Ovary (tissue), 9 donors: Measurements from ENCODE around the gene MAN1C1. TPM values are rescaled to one million over a fixed set of nuclear protein-coding genes. Genes with fewer than 3 reads are reported as not detected.
A peak's percentile ranks its signal among the peaks of the same experiment; 100 is the strongest.
"Not testable (repeated sequence)": the region's sequence is repeated elsewhere in the genome, so short reads cannot be mapped to it uniquely, and the experiment has no call there.

Experiments used
- DNase-seq, 5 donors: peaks; one replicate each; pipeline ENCODE4 v3.0.0-alpha.2; 2019 to 2020
- H3K27ac ChIP-seq, 2 donors: fragments of 200-600 bp; one replicate each; pipeline versions ENCODE4 v1.5.1 to v1.8.0; 2019 to 2022
- H3K27me3 ChIP-seq: fragments of 200-600 bp; one replicate; pipeline ENCODE4 v1.8.0; 2022
- H3K36me3 ChIP-seq: fragments of 200-600 bp; sonication (generic); one replicate; pipeline ENCODE4 v1.5.1; 2019
- H3K4me1 ChIP-seq: one replicate; pipeline ENCODE4 v1.8.1; 2013; ENCODE audit warnings: mild to moderate bottlenecking, moderate library complexity; ENCODE audit not compliant: insufficient read depth
- H3K4me3 ChIP-seq: fragments of 200-600 bp; sonication (generic); one replicate; pipeline ENCODE4 v1.5.1; 2017
- H3K9me3 ChIP-seq, 2 donors: fragments of 200-600 bp in 1 of 2; sonication (generic) in 1 of 2; one replicate each; pipeline versions ENCODE4 v1.5.1 to v1.8.1; 2013 to 2019; ENCODE audit warnings: mild to moderate bottlenecking in 1 of 2, moderate library complexity in 1 of 2
- CTCF ChIP-seq, 3 donors: fragments of 450-650 bp in 2 of 3; fragments of 200-600 bp in 1 of 3; IDR thresholded peaks; one replicate each; pipeline versions ENCODE4 v1.5.1 to v1.8.0; 2016 to 2022; ENCODE audit warnings: antibody characterized with exemption in 3 of 3, mild to moderate bottlenecking in 1 of 3
- EP300 ChIP-seq: sonication (generic); formaldehyde crosslinking; IDR thresholded peaks from one replicate; pipeline ENCODE4 v1.6.1; 2017; ENCODE audit warnings: antibody characterized with exemption
- POLR2A ChIP-seq: fragments of 450-650 bp; IDR thresholded peaks from one replicate; pipeline ENCODE4 v1.6.1; 2017; ENCODE audit warnings: antibody characterized with exemption, mild to moderate bottlenecking, moderate library complexity
- WGBS, 3 donors: extraction: QIAGEN DNeasy Blood & Tissue Kit in 1 of 3; methylation state at CpG; one replicate each; pipeline versions ENCODE4 v1.1.5 to v1.1.7; 2013 to 2017; 5-methylcytosine and 5-hydroxymethylcytosine counted together
- intact Hi-C, 4 donors: fragments of 100-400 bp; cut with DNase I; formaldehyde crosslinking; loops; one replicate each; pipeline versions ENCODE4 v1.11.0 to v1.15.1; 2022 to 2023
- polyA plus RNA-seq, 2 donors: library from polyadenylated mRNA; stranded (reverse); fragments of 200-250 nt in 1 of 2; fragments of 350-450 nt in 1 of 2; fragmentation: Illumina TruSeq in 1 of 2; extraction: RNeasy Lipid Tissue Mini Kit (QIAGEN cat#74804) in 1 of 2; gene quantifications; one replicate each; pipeline ENCODE4 v1.2.3, GENCODE V29; 2013 to 2014
- total RNA-seq, 7 donors: library from RNA; depleted of rRNA in 2 of 7; stranded (reverse); fragments of >200 nt in 2 of 7; fragmentation: NEBNext Ultra II Directional in 3 of 7; extraction: Animal tissue kit (Norgen Biotek cat#: 25700) in 3 of 7; gene quantifications; one replicate each; pipeline versions ENCODE4 v1.1.0 to v1.2.4, GENCODE V29; 2016 to 2023
- donor health status: DM: no; HTN: no; CAD: no; lungs with moderate emphysema.
- donor health status: DM: no; HTN: no; CAD: no.
- donor health status: Bipolar disorder and iron deficiency.
- donor health status: DM: yes; HTN: yes; CAD: no.
- donor health status: DM: no; HTN: no; CAD: no.
- donor health status: DM: yes; HTN: yes; CAD: no.

The MAN1C1 gene
- total and polyA plus RNA-seq, 9 donors, result 18.0 to 59.2 (median 33.1) TPM

GRCh38 chr1:25732821-25733220 lies 116.2 kb downstream of the MAN1C1 start:
- 88 to 90% (median 88%) methylated on average over 4 of the region's 4 CpGs for WGBS, 3 donors
- DNase-seq, result peak in 1 of 5 donors; percentile 23
- Histone ChIP-seq H3K4me3 (no peak overlapping the region), H3K36me3 (no peaks in the 10 kb centered on the region), H3K4me1 (peaks cover 8% of the 10 kb centered on the region), H3K27me3 (no peaks in the 10 kb centered on the region), H3K9me3 (no peaks in the 10 kb centered on the region), H3K27ac (no peak overlapping the region)
- TF ChIP-seq CTCF (IDR thresholded peaks at IDR 0.05) (no peak), POLR2A (no peak), EP300 (no peak)
- intact Hi-C loops, result no loop called here

GRCh38 chr1:25733271-25733670 lies 116.7 kb downstream of the MAN1C1 start:
- Histone ChIP-seq H3K27ac (no peak overlapping the region), H3K36me3 (no peaks in the 10 kb centered on the region), H3K4me3 (no peak overlapping the region), H3K4me1 (peaks cover 5% of the 10 kb centered on the region), H3K9me3 (no peaks in the 10 kb centered on the region), H3K27me3 (no peaks in the 10 kb centered on the region)
- intact Hi-C loops, result no loop called here
- peak in 1 of 5 donors; percentile 15 for DNase-seq
- TF ChIP-seq POLR2A, result no peak
- TF ChIP-seq CTCF (IDR thresholded peaks at IDR 0.05), result no peak
- TF ChIP-seq EP300, result no peak
- WGBS, 3 donors, result 94 to 95% (median 95%) methylated on average over 9 of the region's 9 CpGs

GRCh38 chr1:25734991-25735390 lies 118.4 kb downstream of the MAN1C1 start:
- H3K27me3 ChIP-seq, H3K9me3 ChIP-seq, H3K36me3 ChIP-seq, H3K4me1 ChIP-seq, H3K4me3 ChIP-seq, intact Hi-C loops, H3K27ac ChIP-seq: not testable (repeated sequence)
- peak in 2 of 5 donors; percentile 7 to 19 for DNase-seq
- 89 to 95% (median 92%) methylated on average over 10 of the region's 10 CpGs for WGBS, 3 donors

- Histone ChIP-seq H3K9me3 (no peaks in the 10 kb centered on the region), H3K4me1 (no peaks in the 10 kb centered on the region), H3K36me3 (no peaks in the 10 kb centered on the region), H3K27me3 (no peaks in the 10 kb centered on the region), H3K4me3 (no peak overlapping the region), H3K27ac (no peak overlapping the region)
- peak in 1 of 5 donors; percentile 2 for DNase-seq
- 92 to 100% (median 98%) methylated on average over 1 of the region's 1 CpG for WGBS, 3 donors
- intact Hi-C loops, result no loop called here
- no peak for TF ChIP-seq CTCF (IDR thresholded peaks at IDR 0.05)
- TF ChIP-seq POLR2A, result no peak
- no peak for TF ChIP-seq EP300
These were observed 119.5 kb downstream of the MAN1C1 start for GRCh38 chr1:25735956-25736529.

- H3K4me1 ChIP-seq, result peaks cover 1% of the 10 kb centered on the region
- intact Hi-C loops, result no loop called here
- WGBS, 3 donors, result 77 to 83% (median 83%) methylated on average over 6 of the region's 6 CpGs
These were observed 120.5 kb downstream of the MAN1C1 start for GRCh38 chr1:25737130-25737529.

More at GRCh38 chr1:25737130-25737529, 120.5 kb downstream of the MAN1C1 start:
- Histone ChIP-seq H3K27ac (no peak overlapping the region), H3K27me3 (no peaks in the 10 kb centered on the region), H3K36me3 (no peaks in the 10 kb centered on the region), H3K9me3 (no peaks in the 10 kb centered on the region), H3K4me3 (no peak overlapping the region)
- no peak for TF ChIP-seq EP300
- no peak for TF ChIP-seq CTCF (IDR thresholded peaks at IDR 0.05)
- TF ChIP-seq POLR2A, result no peak
- peak in 1 of 5 donors; percentile 38 for DNase-seq
